ENCODE data around the gene ASAP2.

GRCh38 chr2:9208875-9209274 is 2.3 kb downstream of the ASAP2 start:
- no peak for TF ChIP-seq POLR2AphosphoS5 (IDR thresholded peaks at IDR 0.05)
- no peak for TF ChIP-seq CTCF (IDR thresholded peaks at IDR 0.05)
- TF ChIP-seq EP300 (IDR thresholded peaks at IDR 0.05): no peak
